HK-2 (cell line): ENCODE measurements around the gene HIF3A.
A peak's percentile ranks its signal among the peaks of the same experiment; 100 is the strongest.

ENCODE experiments used
- DNase-seq: peaks from one replicate; pipeline ENCODE4 v3.0.0-alpha.2; 2018; ENCODE audit not compliant: unreplicated experiment

The HIF3A gene

GRCh38 chr19:46330319-46330918 is 33.6 kb downstream of the HIF3A start:
- DNase-seq = no peak

GRCh38 chr19:46337487-46337886 is 40.6 kb downstream of the HIF3A start:
- DNase-seq = no peak

DNA sequence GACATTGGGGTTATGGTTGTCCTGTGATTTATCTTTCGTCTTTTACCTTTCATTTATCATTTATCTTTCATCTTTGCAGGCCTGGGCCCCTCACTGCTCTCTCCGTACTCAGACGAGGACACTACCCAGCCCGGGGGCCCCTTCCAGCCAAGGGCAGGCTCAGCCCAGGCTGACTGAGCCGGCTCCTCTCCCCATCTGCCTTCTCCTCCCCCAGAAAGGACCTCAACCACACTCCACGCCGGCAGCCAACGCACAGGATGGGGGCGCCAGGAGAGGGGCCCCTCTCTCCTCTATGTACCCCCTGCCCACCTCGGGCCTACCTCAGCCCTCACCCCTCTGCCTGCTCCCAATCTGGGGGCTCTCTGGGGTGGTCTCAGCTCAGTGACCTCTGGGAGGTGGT is 42.6 kb downstream of the HIF3A start:
- no peak for DNase-seq

DNA sequence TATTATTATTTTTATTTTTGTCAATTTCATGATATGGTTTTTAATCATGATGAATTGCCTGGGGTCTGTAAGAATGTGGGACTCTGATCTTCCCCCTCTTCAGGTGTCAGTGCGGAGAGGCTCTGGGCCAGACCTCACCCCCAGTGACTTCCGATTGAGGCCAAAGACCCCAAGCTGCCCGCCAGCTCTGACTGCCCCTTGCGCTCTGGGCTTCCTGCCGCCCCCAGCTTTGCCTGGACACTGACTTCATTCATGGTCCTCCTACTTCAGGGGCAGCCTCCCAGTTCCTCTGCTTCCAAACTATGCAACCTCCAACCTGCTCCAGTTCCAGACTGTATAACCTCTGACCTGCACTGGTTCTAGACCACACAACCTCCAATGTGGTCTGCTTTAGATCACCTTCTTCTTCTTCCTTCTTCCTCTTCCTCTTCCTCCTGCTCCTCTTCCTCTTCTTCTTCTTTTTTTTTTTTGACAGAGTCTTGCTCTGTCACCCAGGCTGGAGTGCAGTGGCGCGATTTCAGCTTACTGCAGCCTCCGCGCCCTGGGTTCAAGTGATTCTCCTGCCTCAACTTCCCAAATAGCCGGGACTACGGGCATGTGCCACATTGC is 43.3 kb downstream of the HIF3A start:
- no peak for DNase-seq

GRCh38 chr19:46341937-46342336 is 45.1 kb downstream of the HIF3A start:
- no peak for DNase-seq

DNA sequence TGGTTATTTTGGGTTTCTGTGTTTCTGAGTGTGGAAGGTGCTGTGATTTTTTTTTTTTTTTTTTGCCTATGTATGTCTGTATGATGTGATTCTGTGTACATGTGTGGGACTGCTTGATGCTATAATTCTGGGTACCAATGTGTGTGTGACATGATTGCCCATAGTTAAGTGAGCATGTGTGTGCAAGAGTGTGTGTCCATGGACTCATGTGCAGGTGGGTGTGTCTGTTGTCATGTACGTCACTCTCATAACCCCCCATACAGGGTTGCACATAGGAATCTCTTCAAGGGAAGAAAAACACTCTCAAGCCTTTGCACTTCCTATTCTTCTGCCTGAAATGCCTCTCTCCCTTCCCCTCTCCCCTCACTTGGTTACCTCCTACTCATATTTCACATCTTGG is 47.5 kb downstream of the HIF3A start:
- DNase-seq = no peak

GRCh38 chr19:46345157-46345556 is 48.3 kb downstream of the HIF3A start:
- no peak for DNase-seq

- peak; percentile 93 for DNase-seq
These were observed 50.2 kb downstream of the HIF3A start, which contains the start of gene PPP5C for GRCh38 chr19:46346821-46347571. TSS of gene PPP5C (plus strand) at chr19:46347087. CDS start at chr19:46347097, 10 bp downstream.

DNA sequence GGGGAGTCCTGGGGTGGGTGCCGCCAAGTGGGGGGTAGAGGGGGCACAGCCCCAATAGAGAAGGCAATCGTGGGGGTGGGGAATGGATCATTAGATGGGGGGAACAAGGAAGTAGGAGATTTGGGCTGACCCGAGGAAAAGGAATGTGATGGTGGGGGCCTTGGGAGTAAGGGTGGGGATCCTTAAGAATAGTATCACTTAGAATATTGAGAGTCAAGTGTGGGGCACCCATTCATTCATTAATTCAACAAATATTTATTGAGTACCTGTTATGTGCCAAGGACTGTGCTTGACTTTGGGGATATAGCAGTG is 50.7 kb downstream of the HIF3A start:
- DNase-seq = no peak

DNA sequence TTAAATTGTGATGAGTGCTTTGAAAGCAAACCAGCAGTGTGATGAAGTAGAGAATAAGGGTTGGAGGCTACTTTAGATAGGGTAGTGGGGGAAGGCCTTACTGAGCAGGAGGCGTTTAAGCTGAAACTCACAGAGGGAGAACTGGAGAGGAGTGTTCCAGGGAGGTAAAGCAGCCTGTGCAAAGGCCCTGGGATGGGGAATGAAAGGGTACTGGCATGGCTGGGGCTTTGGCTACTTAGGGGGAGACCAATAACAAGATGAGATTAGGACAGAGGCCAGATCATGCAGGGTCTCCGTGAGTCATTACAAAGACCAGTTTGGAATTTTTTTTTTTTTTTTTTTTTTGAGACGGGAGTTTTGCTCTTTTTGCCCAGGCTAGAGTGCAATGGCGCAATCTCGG is 51.1 kb downstream of the HIF3A start:
- DNase-seq = no peak

- no peak for DNase-seq
These were observed 52.6 kb downstream of the HIF3A start for GRCh38 chr19:46349311-46349993.

GRCh38 chr19:46350029-46350757 is 53.4 kb downstream of the HIF3A start:
- DNase-seq = no peak

GRCh38 chr19:46350758-46351159 is 53.9 kb downstream of the HIF3A start:
- DNase-seq = no peak

DNA sequence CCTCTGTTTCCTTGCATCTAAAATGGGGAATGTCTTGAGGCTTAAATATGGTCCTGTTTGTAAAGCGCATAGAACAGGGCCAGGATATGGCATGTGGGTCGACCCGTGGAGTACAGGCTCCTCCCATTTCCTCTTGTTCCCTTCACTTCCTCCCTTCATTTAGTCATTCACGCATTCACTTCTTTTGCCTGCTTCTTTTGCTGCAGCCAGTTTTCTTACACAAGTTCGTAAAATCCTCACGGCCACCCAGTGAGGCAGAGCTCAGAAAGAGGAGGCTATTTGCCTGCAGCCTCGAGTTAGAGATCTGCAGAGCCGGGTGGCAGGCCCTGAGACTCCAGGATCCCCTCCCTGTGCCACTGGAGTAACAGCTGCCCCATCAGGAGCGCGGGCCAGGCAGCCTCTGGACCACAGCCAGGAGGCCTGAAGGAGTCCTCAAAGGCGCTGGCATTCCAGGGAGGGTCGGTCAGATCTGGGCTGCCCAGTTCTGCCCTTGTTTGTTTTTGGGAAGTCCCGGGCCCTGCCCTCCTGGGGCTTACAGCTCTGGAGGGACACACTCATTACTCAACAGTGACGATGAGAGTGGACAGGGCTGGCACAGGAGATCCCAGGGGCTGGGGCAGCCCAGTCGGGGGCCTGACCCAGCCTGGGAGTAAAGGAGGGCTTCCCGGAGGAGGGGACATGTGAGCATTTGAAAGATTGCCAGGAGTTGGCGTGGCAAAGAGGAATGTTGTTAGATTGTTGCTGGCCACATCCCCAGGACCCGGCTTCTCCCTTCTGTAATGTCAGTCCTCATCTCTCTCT is 54.6 kb downstream of the HIF3A start:
- no peak for DNase-seq

DNA sequence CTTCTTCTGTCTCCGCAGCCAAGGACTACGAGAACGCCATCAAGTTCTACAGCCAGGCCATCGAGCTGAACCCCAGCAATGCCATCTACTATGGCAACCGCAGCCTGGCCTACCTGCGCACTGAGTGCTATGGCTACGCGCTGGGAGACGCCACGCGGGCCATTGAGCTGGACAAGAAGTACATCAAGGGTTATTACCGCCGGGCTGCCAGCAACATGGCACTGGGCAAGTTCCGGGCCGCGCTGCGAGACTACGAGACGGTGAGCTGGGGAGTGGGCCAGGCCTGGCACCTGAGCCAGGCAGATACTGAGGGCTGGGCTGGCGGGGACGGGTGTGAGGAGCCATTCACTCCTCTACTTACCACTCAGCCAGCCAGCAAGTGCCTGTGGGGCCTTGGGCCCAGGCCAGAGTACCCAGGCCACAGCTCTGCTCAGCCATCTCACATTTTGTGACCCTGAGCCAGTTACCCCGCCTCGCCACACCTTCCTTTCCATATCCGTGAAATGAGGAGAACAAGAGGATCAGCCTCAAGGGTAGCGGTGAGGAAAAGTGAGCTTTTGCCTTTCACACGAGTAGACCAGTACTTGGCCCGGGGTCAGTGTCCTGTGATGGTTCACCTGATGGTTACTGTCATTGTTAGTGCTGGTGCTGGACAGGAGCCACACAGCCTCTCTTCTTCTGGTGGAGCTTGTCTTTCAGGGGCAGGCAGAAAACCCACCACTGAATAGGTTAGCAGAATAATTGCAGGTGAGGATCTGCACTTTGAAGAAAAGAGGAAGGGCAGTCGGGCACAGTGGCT is 57.1 kb downstream of the HIF3A start:
- no peak for DNase-seq

GRCh38 chr19:46355234-46356148 is 58.6 kb downstream of the HIF3A start:
- no peak for DNase-seq

- DNase-seq = no peak
These were observed 59.6 kb downstream of the HIF3A start for GRCh38 chr19:46356149-46357055.
